Medulla oblongata (tissue), 1 donor: Measurements from ENCODE around the gene MADD.
"Not testable (repeated sequence)": the region's sequence is repeated elsewhere in the genome, so short reads cannot be mapped to it uniquely, and the experiment has no call there.

Source experiments
- DNase-seq: peaks from one replicate; pipeline ENCODE4 v3.0.0-alpha.2; 2015; ENCODE audit errors: extremely low spot score

The MADD gene

DNA sequence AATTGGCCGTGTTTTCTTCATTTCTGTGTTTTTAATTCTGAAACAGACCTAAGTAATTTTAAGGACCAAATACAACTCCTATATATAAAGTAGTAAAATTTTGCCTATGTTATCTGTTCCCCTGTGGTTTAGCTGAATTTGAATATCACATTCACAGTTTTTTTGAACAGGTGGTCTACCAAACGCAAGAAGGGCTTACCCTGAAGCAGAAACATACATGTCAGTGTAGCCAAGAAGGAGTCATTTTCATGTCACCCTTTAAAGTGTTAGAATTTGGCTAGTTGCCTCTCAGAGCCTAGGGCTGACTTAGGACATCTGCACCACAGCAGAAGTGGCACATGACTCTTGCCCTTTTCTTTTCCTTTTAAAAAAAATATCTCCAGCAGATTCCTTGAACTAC, 48.2 kb downstream of the MADD start:
- no peak for DNase-seq

DNA sequence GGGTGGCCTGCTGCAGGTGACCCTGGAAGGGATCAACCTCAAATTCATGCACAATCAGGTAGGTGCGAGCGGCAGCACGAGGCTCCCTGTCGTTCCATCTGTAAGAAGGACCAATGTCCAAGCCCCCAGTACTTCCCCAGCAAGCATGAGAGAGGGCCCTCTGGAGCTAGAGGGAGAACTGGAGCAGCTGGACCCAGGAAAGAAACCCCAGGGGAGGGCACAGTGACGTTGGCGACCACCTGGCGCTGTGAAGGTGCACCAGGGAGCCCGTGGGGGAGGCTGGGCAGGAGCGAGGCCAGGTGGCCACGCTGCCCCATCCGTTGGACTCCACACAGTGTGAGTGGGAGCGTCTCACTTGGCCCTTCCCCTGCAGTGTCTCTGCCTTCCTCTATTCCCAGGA, 54.6 kb downstream of the MADD start:
- DNase-seq, result no peak

DNA sequence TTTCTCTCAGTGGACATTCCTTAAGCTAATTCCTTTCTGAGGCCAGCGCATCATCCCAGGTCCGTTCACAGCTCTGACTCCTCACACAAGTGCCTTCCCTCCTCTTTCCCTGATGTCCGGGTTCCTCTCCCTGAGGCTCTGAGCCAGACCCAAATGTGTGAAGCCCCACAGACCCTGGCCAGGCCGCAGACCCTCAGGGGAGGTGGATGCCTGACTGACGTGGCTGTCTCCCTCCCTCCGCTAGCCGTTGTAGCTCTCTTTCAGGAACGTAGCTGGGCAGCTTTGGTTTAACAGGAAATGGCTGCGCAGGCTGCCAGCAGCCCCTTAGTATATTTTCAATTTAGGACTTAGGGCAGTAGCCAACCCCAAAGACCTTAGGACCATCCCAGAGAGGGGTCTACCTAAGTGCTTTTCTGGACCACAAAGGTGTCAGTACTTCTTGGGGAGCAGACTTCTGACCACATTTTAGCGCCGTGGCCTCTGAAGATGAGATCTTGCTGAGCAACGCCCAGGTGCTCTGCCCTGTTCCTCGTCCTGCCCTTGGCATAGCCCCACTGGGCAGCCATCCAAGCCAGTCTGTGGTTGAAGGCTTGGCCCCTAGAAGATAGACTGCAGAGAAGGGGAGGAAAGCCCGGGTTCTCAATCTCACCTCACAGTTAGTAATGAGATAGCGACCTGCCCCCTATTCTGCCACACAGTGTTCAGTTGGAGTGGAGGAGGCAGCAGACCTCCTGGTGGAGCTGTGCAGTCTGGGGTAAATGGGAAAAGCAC, 55.5 kb downstream of the MADD start:
- no peak for DNase-seq

DNA sequence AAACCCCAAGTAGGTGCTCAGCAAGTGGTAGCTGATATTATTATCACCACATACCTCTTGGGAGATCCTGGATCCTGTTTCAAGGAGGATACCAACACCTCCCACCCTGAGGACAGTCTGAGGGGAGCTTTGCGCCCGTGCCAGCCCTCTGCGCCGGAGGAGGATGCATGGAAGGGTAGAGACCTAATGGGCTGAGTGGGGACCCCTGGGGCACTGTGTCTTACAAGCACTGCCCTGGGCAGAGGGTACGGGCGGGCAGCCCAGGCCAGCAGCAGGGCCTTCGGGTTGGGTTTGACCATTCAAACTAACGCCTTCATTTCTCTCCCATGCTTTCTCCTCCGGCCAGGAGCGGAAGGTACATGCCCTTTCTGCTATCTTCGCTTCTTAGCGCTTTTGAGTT, 56.3 kb downstream of the MADD start:
- no peak for DNase-seq

DNA sequence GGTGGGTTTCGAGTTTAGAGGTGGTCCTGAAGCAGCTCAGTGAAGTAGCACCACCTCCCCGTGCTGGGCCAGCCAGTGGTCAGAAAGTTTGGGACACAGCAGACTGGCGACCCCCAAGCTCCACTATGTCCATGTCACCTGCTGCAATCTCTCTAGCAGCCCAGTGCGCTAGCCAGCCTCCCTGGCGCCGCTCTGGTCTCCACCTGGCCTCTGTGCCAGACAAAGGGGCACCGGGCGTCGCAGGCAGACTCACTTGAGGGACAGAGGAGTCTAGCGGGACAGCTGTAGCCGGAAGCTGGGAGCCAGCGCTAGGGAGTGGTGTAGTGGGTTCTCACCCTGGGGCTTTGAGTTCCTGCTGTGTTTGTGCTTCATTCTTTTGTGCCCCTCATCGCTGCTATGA, 57.1 kb downstream of the MADD start:
- no peak for DNase-seq

DNA sequence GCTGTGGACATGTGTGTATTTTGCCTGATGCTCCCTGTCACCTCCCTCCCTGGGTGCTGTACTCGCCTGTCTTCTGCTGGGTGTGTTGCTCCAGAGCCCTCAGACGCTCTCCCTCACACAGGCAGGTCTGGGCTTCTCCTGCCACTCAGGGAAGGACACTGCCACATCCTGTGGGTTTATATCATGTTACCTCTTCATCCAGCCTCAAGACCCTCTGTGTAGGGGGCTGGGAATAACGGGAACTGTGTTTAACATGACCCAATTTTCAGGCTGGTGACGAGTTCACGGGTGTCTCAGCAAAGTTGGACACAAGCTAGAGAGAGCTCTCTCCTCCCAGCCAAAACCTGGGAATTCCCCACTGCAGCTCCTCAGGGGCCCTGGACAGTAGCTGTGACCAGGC, 58.0 kb downstream of the MADD start:
- DNase-seq, result no peak

DNA sequence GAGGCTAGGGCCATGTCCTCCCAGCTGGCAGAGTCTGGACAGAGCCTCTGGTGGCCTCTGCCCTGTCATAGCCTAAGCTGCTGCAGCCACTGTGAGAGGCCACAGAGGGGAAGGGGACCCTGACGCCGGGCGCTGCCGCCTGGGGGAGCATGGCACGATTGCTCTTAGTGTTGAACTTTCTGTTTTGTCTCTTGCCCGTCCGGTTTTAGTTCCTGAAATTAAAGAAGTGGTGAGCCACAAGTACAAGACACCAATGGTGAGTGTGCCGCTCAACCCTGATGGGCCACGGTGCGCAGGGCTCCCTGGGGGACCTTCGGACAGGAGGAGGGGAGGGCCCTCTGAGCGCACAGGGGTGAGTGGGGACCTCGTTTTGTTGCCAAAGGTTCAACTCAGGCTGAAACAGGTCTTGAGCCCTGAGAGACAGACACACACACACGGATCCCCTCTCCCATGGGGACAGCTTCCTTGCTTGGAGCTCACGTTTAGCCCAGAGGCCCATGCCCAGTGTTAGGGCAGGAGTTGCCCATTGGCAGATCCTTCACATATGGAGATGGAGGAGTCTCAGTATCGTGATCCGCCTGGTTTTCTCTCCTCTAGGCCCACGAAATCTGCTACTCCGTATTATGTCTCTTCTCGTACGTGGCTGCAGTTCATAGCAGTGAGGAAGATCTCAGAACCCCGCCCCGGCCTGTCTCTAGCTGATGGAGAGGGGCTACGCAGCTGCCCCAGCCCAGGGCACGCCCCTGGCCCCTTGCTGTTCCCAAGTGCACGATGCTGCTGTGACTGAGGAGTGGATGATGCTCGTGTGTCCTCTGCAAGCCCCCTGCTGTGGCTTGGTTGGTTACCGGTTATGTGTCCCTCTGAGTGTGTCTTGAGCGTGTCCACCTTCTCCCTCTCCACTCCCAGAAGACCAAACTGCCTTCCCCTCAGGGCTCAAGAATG, 58.8 kb downstream of the MADD start:
- peak; percentile 49 for DNase-seq

DNA sequence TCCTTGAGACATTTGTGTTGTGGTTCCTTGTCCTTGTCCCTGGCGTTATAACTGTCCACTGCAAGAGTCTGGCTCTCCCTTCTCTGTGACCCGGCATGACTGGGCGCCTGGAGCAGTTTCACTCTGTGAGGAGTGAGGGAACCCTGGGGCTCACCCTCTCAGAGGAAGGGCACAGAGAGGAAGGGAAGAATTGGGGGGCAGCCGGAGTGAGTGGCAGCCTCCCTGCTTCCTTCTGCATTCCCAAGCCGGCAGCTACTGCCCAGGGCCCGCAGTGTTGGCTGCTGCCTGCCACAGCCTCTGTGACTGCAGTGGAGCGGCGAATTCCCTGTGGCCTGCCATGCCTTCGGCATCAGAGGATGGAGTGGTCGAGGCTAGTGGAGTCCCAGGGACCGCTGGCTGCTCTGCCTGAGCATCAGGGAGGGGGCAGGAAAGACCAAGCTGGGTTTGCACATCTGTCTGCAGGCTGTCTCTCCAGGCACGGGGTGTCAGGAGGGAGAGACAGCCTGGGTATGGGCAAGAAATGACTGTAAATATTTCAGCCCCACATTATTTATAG, 59.6 kb downstream of the MADD start:
- DNase-seq, result no peak

DNA sequence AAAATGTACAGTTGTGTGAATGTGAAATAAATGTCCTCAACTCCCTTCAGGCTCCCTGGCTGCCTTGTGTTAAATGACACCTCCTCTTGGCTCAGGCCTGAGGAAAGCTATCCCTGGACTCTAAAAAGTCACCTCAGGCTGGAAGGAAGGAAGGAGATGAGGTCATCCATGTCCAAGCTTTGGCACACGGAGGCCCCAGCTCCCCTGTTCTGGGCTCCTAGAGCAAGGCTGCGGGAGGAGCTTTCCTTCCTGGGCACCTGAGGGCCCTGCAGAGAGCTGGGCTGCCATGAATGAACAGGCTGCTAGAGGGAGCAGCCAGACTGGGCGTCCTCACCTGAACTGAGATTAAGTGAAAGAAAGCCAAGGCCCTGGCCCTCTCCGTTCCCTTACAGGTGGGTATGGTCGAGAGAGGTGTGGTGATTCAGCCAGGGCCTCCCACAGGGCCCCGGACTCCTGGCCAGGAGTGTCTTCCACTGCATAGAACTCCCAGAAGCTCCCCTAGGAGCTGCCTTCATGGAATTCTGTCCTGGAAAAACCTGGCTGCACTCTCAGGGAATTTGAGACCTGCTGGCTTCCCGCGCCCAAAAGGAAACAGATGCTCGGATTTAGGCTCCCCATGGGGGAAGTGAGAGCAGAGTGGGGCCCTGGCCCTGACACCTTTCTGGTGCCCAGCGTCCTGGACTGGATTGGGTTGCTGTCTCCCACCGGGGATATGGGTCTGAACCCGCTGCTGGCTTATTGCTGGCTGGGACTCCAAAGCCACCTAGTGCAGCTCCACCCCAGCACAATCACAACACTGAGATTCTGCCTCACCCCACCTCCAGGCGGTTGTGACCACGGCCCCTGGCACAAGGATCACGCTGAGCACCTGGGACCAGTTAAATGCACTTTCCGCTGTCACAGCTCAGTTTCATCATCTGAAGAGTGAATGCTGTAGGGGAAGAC, 60.3 kb downstream of the MADD start:
- no peak for DNase-seq

DNA sequence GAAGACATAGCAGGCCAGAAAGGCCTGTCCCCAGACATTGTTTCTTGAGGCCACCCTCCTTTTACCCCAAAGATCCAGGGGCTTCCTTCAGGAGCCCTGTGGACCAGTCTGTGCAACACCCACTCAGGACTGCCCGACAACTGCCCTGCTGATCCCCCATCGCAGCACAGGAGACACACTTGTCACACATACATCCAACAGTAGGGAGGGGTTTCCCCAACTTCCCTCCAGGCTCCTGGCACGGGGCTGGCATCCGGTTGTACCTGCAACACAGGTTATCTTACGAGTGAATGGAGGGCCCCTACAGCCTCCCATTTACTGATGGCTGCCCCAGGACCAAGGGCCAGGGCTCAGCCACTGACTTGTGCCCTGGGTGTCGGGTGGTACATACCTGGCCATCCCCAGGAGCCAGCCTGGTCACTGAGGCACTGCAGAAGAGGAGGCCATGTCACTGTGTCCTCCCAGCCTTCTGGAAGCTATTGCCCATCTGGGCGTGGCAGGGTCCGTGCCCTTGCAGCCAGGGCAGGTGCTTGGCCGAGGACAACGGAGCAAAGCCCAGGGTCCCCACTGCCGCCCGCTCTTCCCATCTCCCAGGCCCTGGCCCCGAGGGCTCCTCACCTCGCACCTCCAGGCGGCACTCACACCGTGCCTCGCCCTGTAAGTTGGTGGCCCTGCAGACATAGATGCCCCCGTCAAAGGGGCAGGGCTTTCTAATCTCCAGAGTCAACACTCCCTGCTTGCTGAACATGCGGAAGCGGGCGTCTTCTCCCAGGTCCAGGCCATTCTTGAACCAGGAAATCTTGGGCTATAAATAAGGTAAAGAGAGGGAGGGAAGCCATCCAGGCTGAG, 61.7 kb downstream of the MADD start:
- DNase-seq, result no peak

DNA sequence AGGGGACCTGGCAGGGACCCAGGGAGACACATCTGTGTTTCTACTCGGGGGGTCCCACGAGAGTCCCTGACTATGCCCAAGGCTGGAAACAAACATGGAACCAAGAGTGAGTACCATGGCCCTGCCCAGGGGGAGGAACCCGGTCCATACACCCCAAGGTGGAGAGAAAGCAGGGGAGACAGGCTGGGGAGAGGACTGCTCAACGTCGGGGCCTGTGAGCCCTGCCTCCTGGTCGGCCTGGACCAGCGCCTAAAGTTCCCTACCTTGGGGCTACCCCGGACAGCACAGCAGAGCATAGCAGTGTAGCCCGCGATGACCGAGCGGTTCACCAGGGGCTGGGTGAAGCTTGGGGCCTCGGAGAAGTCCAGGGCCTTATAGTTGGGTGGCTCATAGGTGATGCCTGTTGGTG, 62.4 kb downstream of the MADD start:
- DNase-seq, result no peak

DNA sequence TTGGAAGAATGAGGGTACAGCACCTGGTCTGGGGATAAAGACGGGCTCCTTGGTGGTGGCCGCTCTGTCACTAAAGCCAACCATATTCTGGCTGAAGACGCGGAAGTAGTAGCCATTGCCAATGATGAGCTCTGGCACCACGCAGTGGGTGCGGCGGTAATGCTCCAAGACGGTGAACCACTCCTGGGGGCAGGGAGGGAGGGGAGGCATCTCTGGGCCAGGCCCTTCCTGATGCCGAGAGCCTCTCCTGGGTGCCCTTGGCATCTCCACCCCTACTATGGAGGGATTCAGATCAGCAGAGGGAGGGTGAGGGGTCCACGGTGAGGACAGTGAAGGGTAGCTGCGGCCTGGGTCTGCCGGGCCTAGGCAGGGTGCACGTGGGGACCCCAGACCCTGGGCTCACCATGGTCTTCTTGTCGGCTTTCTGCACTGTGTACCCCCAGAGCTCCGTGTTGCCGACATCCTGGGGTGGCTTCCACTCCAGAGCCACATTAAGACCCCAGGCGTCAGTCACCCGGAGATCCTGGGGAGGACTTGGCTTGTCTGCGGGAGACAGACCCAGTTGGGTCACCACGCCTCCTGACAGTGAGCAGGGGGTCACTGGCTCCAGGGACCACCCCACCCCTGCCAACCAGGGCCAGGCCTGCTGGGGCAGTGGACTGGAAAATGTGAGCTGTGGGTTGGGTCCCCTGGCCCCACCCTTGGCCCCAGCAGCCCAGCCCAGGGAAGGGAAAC, 63.0 kb downstream of the MADD start:
- DNase-seq, result no peak

DNA sequence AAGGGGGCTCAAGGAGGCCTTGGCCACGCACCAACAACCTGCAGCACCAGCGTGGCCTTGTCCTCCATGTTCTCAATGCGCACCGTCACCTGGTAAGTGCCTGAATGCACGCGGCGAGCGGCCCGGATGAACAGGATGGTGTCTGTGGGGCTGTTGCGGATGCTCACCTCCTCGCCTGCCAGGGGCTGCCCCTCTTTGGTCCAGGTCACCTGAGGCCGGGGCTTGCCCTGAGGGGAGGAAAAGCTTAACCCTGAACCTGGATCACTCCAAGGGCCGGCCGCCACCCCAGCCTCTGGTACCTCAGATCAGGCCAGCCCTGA, 63.6 kb downstream of the MADD start:
- DNase-seq, result no peak

DNA sequence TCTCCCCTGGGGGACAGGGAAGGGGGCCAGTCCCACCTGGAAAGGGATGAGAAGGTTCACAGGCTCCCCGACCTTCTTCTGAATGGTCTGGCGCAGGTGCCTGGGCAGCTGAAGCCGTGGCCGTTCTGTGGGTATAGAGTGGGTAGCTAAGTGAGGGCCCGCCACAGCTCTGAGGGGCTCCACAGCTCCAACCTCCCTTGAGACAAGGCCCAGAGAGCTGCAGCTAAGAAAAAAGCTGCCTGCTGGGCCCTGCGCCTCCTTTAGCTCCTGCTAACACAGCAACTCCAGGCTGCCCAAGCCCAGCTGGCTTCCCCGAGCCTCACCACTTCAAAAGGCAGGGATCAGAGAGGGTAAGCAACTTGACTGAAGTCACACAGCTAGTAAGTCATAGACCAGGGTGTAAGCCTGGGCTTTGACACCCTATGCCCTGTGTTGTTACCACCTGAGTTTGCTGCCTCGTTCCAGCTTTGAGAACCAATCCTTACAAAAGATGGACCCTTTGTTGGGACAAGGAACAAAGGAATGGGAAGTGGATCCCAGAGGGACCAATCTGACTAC, 64.0 kb downstream of the MADD start:
- no peak for DNase-seq

DNA sequence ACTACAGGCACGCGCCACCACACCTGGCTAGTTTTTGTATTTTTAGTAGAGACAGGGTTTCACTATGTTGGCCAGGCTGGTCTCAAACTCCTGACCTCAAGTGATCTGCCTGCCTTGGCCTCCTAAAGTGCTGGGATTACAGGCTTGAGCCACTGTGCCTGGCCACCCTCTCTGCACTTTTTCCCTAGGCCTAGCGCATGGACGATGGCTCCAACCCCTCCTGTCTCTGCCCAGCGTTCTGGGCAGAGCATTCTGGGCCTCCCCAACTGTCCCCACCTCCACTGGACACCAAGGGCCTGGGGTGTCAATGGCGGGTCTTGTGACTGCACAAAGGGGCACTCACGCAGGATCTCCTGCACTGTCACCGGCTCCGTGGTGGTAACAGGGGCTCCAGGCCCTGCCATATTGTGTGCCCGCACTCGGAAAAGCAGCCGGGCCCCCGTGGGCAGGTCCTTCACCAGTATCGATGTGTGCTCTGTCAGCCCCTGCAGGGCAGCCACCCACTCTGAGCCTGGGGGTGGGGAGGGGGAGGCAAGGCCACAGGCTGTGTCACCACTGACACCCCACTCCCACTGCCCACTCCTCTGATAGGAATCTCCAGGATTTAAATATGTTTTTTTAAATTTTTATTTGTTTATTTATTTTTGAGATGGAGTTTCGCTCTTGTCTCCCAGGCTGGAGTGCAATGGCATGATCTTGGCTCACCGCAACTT, 64.9 kb downstream of the MADD start:
- DNase-seq, result not testable (repeated sequence)

DNA sequence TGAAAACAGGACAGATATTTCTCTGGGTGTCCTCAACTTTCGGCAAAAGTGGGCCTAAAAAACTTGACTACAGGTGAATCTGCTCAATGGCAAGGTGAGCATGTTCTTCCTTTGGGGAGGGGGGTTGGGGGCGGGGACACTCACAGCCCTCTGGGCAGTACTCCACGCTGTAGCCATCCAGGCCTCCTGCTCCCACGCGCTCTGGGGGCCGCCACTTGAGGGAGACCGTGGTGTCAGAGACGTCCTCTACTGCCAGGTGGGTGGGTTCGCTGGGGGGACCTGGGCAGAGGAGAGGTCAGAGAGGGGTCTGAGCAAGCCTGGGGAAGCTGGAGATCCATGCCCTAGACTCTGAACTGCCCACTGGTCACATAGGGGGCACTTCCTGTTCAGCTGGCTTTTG, 65.8 kb downstream of the MADD start:
- DNase-seq, result no peak

DNA sequence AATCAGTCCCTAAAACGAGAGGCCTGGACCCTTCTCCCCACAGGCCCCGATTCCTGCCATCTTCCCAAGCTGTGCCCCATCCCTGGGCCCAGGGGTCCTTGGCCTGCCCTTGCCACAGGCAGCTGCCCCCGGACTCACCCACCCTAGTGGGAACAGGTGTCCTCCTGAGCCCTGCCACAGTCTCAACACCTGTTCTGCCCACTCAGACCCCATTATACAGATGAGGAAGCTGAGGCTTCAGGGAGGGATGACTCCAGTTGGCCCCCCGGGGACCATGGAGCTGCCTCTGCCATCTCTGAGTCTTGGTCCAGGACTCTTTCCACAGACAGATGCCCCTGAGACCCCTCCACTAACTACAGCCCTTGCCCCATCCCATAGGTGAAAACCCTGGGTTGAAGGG, 66.7 kb downstream of the MADD start:
- DNase-seq, result no peak

DNA sequence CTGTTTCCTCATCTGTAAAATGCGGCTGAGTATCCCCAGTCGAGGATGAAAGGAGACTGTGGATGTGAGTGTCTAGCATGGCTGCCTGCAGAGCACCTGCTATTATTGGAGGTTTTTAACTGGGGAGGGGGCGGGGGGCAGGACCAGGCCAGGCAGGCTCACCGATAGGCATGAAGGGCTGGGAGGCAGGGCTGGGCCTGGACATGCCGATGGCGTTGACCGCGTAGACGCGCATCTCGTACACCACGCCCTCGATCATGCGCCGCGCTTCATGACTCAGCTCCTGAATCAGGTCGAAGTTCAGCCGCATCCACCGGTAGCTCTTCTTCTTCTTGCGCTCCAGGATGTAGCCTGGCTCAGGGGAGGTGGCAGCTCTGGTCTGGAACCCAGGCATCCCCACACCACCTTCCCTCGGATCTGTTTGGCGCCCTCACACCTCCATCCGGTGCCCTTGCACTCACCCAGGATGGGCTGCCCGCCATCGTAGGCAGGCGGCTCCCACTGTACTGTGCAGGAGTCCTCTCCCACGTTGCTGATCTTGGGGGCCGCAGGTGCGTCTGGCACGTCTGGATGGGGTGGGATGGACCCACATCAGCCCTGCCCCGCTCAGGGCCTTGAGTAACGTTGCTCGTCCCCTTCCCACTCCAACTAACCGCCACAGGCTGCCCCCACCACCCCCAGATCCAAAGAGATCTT, 67.4 kb downstream of the MADD start:
- DNase-seq, result no peak
